Rectal smooth muscle tissue (tissue), 1 donor: ENCODE measurements around the gene UBTFL1.
"Not testable (repeated sequence)": the region's sequence is repeated elsewhere in the genome, so short reads cannot be mapped to it uniquely, and the experiment has no call there.

Experiments used
- H3K27ac ChIP-seq: one replicate; pipeline ENCODE4 v1.7.0; 2013; ENCODE audit warnings: low read depth, low read length, inconsistent platforms
- H3K27me3 ChIP-seq: one replicate; pipeline ENCODE4 v1.7.0; 2013; ENCODE audit warnings: low read length; ENCODE audit not compliant: control insufficient read depth, insufficient read depth
- H3K36me3 ChIP-seq: one replicate; pipeline ENCODE4 v1.7.0; 2013; ENCODE audit warnings: low read length; ENCODE audit not compliant: control insufficient read depth, insufficient read depth
- H3K4me1 ChIP-seq: one replicate; pipeline ENCODE4 v1.7.0; 2013; ENCODE audit warnings: low read length; ENCODE audit not compliant: control insufficient read depth, insufficient read depth
- H3K4me3 ChIP-seq: one replicate; pipeline ENCODE4 v1.7.0; 2013; ENCODE audit warnings: low read length
- H3K9ac ChIP-seq: one replicate; pipeline ENCODE4 v1.7.0; 2013; ENCODE audit warnings: low read length

Gene UBTFL1, protein sequence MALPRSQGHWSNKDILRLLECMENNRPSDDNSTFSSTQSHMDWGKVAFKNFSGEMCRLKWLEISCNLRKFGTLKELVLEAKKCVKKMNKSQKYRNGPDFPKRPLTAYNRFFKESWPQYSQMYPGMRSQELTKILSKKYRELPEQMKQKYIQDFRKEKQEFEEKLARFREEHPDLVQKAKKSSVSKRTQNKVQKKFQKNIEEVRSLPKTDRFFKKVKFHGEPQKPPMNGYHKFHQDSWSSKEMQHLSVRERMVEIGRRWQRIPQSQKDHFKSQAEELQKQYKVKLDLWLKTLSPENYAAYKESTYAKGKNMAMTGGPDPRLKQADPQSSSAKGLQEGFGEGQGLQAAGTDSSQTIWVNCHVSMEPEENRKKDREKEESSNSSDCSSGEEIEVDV

DNA sequence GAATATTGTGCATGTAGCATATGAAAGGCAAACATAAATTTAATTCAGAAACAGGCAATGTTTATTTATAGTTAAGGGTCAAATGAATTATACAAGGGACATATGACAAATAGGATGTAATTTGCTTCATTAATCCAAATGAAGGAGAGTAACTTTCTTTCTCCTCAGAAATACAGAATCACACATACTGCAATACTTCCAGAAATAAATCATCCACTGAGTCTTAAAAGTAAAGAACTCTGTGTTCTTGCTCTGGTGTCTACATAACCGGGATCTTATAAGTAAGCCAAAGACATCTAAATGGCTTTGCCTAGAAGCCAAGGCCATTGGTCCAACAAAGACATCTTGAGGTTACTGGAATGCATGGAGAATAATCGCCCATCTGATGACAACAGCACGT is at the start of gene UBTFL1:
Gene UBTFL1, plus strand, starts transcription at position 301 of the 400 bp plus-strand sequence. Its CDS starts 0 bp downstream, at position 301.
- not testable (repeated sequence) for H3K27ac ChIP-seq, H3K27me3 ChIP-seq, H3K4me3 ChIP-seq, H3K9ac ChIP-seq, H3K36me3 ChIP-seq, H3K4me1 ChIP-seq

DNA sequence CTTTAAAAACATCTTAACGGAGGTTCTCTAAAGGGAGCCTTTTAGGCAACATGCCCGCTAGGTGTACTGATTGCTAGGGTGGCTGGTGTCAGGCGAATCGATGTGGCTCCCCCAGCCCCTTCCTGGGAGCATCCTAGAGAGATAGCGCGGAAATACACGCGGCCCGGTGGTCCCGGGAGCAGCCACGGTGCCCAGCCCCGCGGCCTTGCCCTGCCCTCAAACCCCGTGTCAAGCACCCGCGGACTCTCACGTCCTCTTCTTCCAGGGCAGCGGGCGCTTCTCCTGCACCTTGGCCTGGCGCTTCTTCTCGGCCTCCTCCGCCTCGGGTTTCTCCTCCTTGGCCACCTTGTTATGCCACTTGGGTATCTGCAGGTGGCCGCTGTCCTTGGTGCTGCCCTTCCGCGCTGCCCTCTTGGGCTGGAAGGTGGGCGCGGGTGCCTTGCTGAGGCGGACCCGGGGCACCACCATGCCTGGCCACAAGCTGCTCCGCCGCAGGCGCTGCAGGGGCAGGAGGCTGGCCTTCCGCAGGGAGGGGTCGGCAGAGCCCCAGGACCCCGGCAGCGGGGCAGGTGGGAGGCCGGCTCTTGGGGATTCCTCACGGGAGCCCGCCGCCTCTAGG is 34.0 kb upstream of the UBTFL1 start:
- not testable (repeated sequence) for H3K4me1 ChIP-seq, H3K9ac ChIP-seq, H3K36me3 ChIP-seq, H3K27ac ChIP-seq, H3K4me3 ChIP-seq, H3K27me3 ChIP-seq

DNA sequence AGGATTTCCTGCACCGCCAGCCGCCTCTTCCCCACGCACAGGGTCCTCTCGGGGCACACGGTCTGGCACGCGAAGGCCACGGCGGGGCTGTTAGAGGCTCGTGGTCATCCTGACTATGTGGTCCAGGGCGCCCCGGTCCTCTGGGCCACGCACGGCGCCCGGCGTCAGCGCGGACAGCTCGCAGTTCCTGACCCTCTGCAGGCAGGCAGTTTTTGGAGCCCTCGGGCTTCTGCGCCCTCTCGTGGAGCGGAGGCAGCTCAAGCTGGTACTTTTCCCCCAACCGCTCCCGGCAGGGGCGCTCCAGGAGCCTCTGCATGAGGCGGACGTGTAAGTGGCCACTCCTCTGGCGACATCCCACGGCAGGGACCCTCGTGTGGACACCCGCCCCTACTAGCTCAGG is 33.4 kb upstream of the UBTFL1 start:
- not testable (repeated sequence) for H3K27me3 ChIP-seq, H3K4me1 ChIP-seq, H3K9ac ChIP-seq, H3K27ac ChIP-seq, H3K36me3 ChIP-seq, H3K4me3 ChIP-seq

DNA sequence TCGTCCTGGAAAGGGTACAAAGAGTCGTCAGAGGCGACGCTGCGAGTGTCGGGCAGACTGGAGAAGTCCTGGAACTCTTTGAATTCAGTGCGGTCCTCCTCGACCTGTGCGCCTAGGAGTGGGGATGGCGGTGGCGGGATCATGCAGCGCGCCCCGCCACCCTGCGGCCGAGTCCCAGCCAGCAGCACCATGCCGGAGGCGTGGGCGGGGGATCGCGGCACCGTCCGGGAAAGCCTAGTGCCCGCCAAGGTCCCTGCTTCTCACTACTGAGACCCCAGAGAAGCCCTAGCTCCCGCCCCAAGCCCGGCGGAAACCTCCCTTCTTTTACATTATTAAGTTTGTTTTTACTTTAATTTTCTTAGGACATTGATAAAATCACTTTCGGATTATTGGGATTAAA is 32.2 kb upstream of the UBTFL1 start:
- not testable (repeated sequence) for H3K9ac ChIP-seq, H3K4me3 ChIP-seq, H3K27ac ChIP-seq, H3K4me1 ChIP-seq, H3K27me3 ChIP-seq, H3K36me3 ChIP-seq

DNA sequence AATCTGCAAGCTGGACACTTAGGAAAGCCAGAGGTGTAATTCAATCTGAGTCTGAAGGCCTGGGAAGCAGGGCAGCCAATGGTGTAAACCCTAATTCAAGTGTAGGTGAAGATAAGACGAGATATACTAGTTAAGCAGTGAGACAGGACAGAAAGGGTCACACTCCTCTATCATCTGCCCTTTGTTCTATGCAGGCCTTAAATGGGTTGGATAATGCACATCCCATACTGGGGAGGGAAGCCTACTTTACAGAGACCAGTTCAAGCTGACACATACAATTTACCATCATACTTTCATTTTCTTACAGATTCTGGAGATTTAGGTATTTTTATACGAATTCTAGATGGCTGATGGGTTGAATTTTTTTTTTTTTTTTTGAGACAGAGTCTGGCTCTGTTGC is 3.0 kb downstream of the UBTFL1 start:
- H3K27ac ChIP-seq, H3K36me3 ChIP-seq, H3K27me3 ChIP-seq, H3K4me1 ChIP-seq, H3K4me3 ChIP-seq, H3K9ac ChIP-seq: not testable (repeated sequence)

DNA sequence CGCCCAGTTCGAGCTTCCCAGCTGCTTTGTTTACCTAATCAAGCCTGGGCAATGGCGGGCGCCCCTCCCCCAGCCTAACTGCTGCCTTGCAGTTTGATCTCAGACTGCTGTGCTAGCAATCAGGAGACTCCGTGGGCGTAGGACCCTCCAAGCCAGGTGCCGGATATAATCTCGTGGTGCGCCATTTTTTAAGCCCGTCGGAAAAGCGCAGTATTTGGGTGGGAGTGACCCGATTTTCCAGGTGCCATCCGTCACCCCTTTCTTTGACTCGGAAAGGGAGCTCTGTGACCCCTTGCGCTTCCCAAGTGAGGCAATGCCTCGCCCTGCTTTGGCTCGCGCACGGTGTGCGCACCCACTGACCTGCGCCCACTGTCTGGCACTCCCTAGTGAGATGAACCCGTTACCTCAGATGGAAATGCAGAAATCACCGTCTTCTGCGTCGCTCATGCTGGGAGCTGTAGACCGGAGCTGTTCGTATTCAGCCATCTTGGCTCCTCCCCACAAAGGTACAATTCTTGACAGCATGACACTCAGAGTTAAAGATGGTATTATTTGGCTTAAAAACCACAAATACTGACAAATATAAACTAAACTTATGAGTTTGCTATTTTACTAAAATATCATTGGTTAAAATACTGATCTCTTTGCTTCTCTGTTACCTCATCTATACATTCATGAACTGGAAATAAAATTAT is 9.6 kb downstream of the UBTFL1 start:
- H3K27me3 ChIP-seq, H3K36me3 ChIP-seq, H3K27ac ChIP-seq, H3K4me1 ChIP-seq, H3K4me3 ChIP-seq, H3K9ac ChIP-seq: not testable (repeated sequence)

DNA sequence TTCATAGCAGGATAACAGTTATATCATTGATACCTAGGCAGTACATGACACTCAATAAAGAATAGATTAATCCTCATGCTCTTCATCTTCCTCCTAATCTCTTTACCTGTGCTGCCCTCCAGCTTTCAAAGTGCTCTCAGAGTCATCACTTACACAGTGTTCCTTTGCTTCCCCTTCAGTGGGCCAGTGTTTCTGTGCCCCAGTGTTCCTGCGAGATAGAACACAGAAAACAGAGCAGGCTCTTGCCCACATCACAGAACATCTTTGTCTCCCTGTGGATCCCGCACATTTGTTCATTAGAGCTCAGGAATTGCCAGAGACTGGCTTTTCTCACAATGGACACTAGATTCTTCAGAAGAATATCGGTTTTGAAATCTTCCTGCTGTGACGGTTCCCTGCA is 12.5 kb downstream of the UBTFL1 start:
- not testable (repeated sequence) for H3K36me3 ChIP-seq, H3K4me1 ChIP-seq, H3K27ac ChIP-seq, H3K27me3 ChIP-seq, H3K9ac ChIP-seq, H3K4me3 ChIP-seq

DNA sequence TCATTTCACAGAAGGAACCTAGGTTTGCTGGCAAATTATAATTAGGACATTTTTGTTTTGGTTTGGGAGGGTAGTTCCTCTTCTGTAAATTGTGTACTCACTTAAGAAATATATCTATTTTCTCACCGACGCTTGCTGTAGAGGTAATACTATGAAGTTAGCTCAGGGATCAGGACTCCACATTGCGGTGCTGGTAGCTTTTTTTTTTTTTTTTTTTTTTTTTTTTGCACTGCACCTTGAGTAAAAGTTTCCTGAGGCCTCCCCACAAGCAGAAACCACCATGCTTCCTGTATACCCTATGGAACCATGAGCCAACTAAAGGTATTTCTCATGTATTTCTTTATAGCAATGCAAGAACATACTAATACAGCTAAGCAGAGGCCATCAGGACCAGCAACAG is 14.7 kb downstream of the UBTFL1 start:
- no peak overlapping the region for H3K9ac ChIP-seq
- H3K4me3 ChIP-seq = no peak overlapping the region
- no peaks in the 10 kb centered on the region for H3K27me3 ChIP-seq
- no peaks in the 10 kb centered on the region for H3K36me3 ChIP-seq
- no peaks in the 10 kb centered on the region for H3K4me1 ChIP-seq
- no peak overlapping the region for H3K27ac ChIP-seq

DNA sequence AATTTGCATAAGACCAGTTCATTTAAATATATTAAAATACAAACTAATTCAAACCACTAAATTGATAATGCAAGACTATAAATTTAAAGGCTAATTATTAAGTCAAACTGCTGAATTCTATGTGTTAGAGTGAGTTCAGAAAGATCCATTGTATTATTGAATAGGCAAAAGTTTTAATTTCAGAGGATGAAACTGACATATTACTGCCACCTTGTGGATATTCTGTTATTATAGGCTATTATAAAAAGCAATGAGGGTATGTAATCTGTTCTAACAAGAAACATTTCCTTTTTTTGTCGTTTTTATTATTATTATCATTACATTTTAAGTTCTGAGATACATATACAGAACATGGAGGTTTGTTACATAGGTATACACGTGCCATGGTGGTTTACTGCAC is 27.8 kb downstream of the UBTFL1 start:
- no peaks in the 10 kb centered on the region for H3K27me3 ChIP-seq
- no peaks in the 10 kb centered on the region for H3K4me1 ChIP-seq
- no peak overlapping the region for H3K9ac ChIP-seq
- no peak overlapping the region for H3K27ac ChIP-seq
- H3K4me3 ChIP-seq = no peak overlapping the region
- H3K36me3 ChIP-seq = no peaks in the 10 kb centered on the region

DNA sequence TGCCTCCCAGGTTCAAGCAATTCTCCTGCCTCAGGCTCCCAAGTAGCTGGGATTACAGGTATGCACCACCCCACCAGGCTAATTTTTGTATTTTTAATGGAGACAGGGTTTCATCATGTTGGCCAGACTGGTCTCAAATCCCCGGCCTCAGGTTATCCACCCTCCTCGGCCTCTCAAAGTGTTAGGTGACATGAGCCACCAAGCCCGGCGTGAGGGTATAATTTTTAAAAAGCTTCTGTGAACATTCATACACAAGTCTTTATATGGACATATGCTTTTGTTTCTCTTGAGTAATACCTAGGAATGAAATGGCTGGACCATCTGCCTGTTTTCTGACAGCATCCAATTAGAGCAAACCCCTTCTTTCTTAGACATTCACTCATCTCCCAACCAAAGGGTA is 34.4 kb downstream of the UBTFL1 start:
- Histone ChIP-seq H3K9ac (no peak overlapping the region), H3K4me3 (no peak overlapping the region), H3K36me3 (no peaks in the 10 kb centered on the region), H3K27me3 (no peaks in the 10 kb centered on the region), H3K4me1 (no peaks in the 10 kb centered on the region), H3K27ac (no peak overlapping the region)

DNA sequence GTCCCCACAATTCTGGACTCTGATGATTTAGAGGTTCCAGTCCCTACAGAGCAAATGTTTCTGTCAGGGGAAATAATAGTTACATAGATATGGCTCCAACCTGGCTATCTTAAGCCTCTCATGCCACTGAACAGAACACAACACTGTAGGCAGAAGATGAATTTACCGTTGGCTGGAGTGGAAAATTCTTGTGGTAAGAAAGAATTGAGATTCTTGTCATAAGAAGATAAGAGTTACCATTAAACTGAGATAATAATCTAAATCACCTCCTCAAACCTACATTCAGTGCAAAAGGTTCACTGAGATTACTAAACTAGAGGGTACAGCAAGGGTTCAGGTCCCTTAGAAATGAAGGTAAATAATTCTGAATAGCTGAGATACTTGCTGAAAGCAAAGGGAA is 38.6 kb downstream of the UBTFL1 start:
- no peaks in the 10 kb centered on the region for H3K36me3 ChIP-seq
- H3K9ac ChIP-seq = no peak overlapping the region
- H3K27ac ChIP-seq = no peak overlapping the region
- no peak overlapping the region for H3K4me3 ChIP-seq
- no peaks in the 10 kb centered on the region for H3K4me1 ChIP-seq
- H3K27me3 ChIP-seq = no peaks in the 10 kb centered on the region

DNA sequence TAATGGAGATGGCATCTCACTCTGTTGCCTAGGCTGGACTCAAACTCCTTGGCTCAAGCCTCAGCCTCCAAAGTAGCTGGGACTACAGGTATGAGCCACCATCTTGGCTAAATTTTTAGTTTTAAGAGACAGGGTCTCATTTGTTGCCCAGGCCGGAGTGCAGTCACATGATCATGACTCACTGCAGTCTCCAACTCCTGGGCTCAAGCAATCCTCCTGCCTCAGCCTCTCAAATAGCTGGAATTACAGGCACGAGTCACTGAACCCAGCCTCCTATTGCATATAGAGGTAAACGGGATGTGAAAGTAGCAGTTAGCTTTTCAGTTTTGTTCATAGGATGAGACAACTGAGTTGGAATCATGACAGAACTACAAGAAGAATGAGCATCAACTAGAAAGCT is 39.2 kb downstream of the UBTFL1 start:
- Histone ChIP-seq H3K36me3 (no peaks in the 10 kb centered on the region), H3K27me3 (no peaks in the 10 kb centered on the region), H3K27ac (no peak overlapping the region), H3K9ac (no peak overlapping the region), H3K4me1 (no peaks in the 10 kb centered on the region), H3K4me3 (no peak overlapping the region)
